ENCODE results near the gene PQBP1. TPM values are rescaled to one million over a fixed set of nuclear protein-coding genes. Genes with fewer than 3 reads are reported as not detected.

Gene PQBP1
- total RNA-seq, 1 experiment from 2014 or later = 133 TPM

DNA sequence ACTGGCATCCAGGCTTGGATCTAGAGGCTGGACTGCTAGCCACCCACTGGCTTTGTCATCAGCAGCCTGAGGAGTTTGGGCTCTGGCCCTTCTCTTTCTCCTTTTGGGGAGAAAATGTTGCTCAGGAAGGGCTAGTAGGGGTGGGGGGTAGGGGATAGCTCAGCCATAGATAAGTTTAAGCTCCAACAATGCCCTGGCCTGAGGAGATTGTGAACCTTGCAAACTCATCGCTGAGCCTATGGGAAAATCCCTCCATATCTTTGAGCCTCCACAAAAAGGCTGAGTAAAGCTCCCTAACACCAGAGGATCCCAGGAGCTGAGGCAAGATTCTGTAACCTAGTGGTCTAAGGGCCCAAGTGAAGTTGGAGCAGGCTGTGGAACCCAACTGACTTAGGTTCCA, 50.9 kb downstream of the PQBP1 start:
- BruUV-seq (replicated peaks) = no TSS peak
- Histone ChIP-seq H3K27ac (ENCODE audit: low read depth, low read length, poor library complexity, severe bottlenecking) (no peak overlapping the region), H3K9me3 (ENCODE audit: low read depth, low read length, poor library complexity, severe bottlenecking) (no peaks in the 10 kb centered on the region), H3K27me3 (replicated peaks; ENCODE audit: insufficient read depth, low read depth, low read length, poor library complexity) (no peaks in the 10 kb centered on the region), H3K4me1 (ENCODE audit: insufficient read depth, low read length, poor library complexity, severe bottlenecking) (no peaks in the 10 kb centered on the region), H3K4me3 (ENCODE audit: low read depth, low read length, poor library complexity, severe bottlenecking) (no peak overlapping the region), H3K36me3 (ENCODE audit: insufficient read depth, low read length, poor library complexity, severe bottlenecking) (no peaks in the 10 kb centered on the region)
- ChIA-PET CTCF (no interaction called here), POLR2A (ENCODE audit: low non-redundant PET) (no interaction called here)
- no peak for TF ChIP-seq CTCF (conservative IDR thresholded peaks at IDR 0.05; ENCODE audit: low read depth, low read length)
- TF ChIP-seq EZH2 (IDR thresholded peaks at IDR 0.05; ENCODE audit: borderline replicate concordance, low read depth, low read length, poor library complexity, severe bottlenecking) = no peak
- intact Hi-C loops (cut with micrococcal nuclease; ENCODE audit: unreplicated experiment) = loop anchor here (10.0 kb wide), 1 partner anchor 144 kb away; the partner anchor contains the start of gene HDAC6
- DNase-seq (ENCODE audit: low spot score) = no peak

Other genes starting within 250 kb of the PQBP1 start
- gene WAS, start 214.1 kb upstream of the PQBP1 start, total RNA-seq (2021) = 0.90 and 1.1 TPM in 2 replicates
- gene SUV39H1, start 201.2 kb upstream of the PQBP1 start, total RNA-seq (2021) = 29.4 and 29.9 TPM in 2 replicates
- not detected in 2 replicates for gene GLOD5, start 136.2 kb upstream of the PQBP1 start, total RNA-seq (2021)
- not detected in 2 replicates for gene GATA1, start 111.3 kb upstream of the PQBP1 start, total RNA-seq (2021)
- 49.4 and 82.5 TPM in 2 replicates for gene HDAC6, start 95.9 kb upstream of the PQBP1 start, total RNA-seq (2021)
- gene ERAS, start 71.4 kb upstream of the PQBP1 start, total RNA-seq (2021) = not detected in 2 replicates
- gene PCSK1N, start 62.3 kb upstream of the PQBP1 start, total RNA-seq (2021) = 16.9 and 17.6 TPM in 2 replicates
- gene TIMM17B, start 162 bp upstream of the PQBP1 start, total RNA-seq (2021) = 60.8 and 72.4 TPM in 2 replicates
- 21.7 and 30.4 TPM in 2 replicates for gene SLC35A2, start 13.7 kb downstream of the PQBP1 start, total RNA-seq (2021)
- 14.9 and 19.9 TPM in 2 replicates for gene PIM2, start 21.1 kb downstream of the PQBP1 start, total RNA-seq (2021)
- gene OTUD5, start 59.7 kb downstream of the PQBP1 start, total RNA-seq (2021) = 58.0 and 67.5 TPM in 2 replicates
- gene KCND1, start 73.9 kb downstream of the PQBP1 start, total RNA-seq (2021) = 3.6 and 4.3 TPM in 2 replicates
- 64.0 and 65.6 TPM in 2 replicates for gene GRIPAP1, start 104.3 kb downstream of the PQBP1 start, total RNA-seq (2021)
- 49.5 and 56.8 TPM in 2 replicates for gene TFE3, start 145.4 kb downstream of the PQBP1 start, total RNA-seq (2021)
- gene CCDC120, start 161.1 kb downstream of the PQBP1 start, total RNA-seq (2021) = 11.9 and 13.0 TPM in 2 replicates
- gene PRAF2, start 176.1 kb downstream of the PQBP1 start, total RNA-seq (2021) = 21.3 and 24.3 TPM in 2 replicates
- gene WDR45, start 182.0 kb downstream of the PQBP1 start, total RNA-seq (2021) = 31.8 and 40.5 TPM in 2 replicates
- 24.9 and 29.1 TPM in 2 replicates for gene GPKOW, start 225.8 kb downstream of the PQBP1 start, total RNA-seq (2021)